H1 (cell line): ENCODE measurements around the gene KIAA1755. TPM values are rescaled to one million over a fixed set of nuclear protein-coding genes. Genes with fewer than 3 reads are reported as not detected.

Experiments
- CTCF ChIA-PET: fragments of 300-600 bp; sonication (Branson Sonifier 250); formaldehyde crosslinking; loops from one replicate; lab custom pipeline; 2021; ENCODE audit not compliant: partially characterized antibody; lab: Charles Lee
- POLR2A ChIA-PET: fragments of 300-600 bp; sonication (Branson Sonifier 250); formaldehyde crosslinking; loops from one replicate; lab custom pipeline; 2021; ENCODE audit warnings: inconsistent platforms; ENCODE audit not compliant: partially characterized antibody; lab: Charles Lee
- DNase-seq, 2 experiments: peaks; one replicate each; pipeline versions ENCODE4 v3.0.0 to v3.0.0-alpha.2; 2010 to 2022; ENCODE audit warnings: low spot score in 2 of 2, low read depth in 1 of 2, mixed read lengths in 1 of 2
- FAIRE-seq: peaks from 2 replicates; lab custom pipeline; 2011; peaks lifted over from hg19 to GRCh38; lab: Jason Lieb, UNC
- H2AFZ ChIP-seq: 2 replicates; pipeline ENCODE4 v1.8.1; 2012; ENCODE audit warnings: low read length, inconsistent platforms
- H2AK5ac ChIP-seq: 2 replicates; pipeline ENCODE4 v1.6.1; 2013; ENCODE audit warnings: low read depth, low read length
- H2BK120ac ChIP-seq: replicated peaks from 2 replicates; pipeline ENCODE3; 2013; ENCODE audit warnings: low read depth, low read length, inconsistent platforms
- H2BK12ac ChIP-seq: 2 replicates; pipeline ENCODE4 v1.6.1; 2013; ENCODE audit warnings: low read depth, low read length
- H2BK15ac ChIP-seq: 2 replicates; pipeline ENCODE4 v1.6.1; 2013; ENCODE audit warnings: low read length
- H2BK20ac ChIP-seq: 2 replicates; pipeline ENCODE4 v1.6.1; 2013; ENCODE audit warnings: low read length
- H2BK5ac ChIP-seq: 2 replicates; pipeline ENCODE4 v1.6.1; 2013; ENCODE audit warnings: low read depth, low read length
- H3K14ac ChIP-seq: 2 replicates; pipeline ENCODE4 v1.6.1; 2013; ENCODE audit warnings: inconsistent platforms; ENCODE audit not compliant: insufficient read length
- H3K18ac ChIP-seq: 2 replicates; pipeline ENCODE4 v1.6.1; 2013; ENCODE audit warnings: low read length; ENCODE audit errors: extremely low read depth
- H3K23ac ChIP-seq: 2 replicates; pipeline ENCODE4 v1.6.1; 2013; ENCODE audit warnings: inconsistent platforms; ENCODE audit not compliant: insufficient read length
- H3K23me2 ChIP-seq: 2 replicates; pipeline ENCODE4 v1.6.1; 2013; ENCODE audit warnings: low read depth, low read length
- H3K27ac ChIP-seq: 2 replicates; pipeline ENCODE4 v1.6.1; 2011; ENCODE audit warnings: low read depth, low read length, inconsistent platforms
- H3K27me3 ChIP-seq, 4 experiments: replicated peaks in 1 of 4; 1 replicate in 1 of 4; 2 replicates in 3 of 4; pipeline versions ENCODE4 v1.6.1 to v1.8.1; 2011 to 2013; ENCODE audit warnings: low read length in 3 of 4, mild to moderate bottlenecking in 3 of 4, inconsistent platforms in 2 of 4, mixed read lengths in 2 of 4, moderate library complexity in 1 of 4; ENCODE audit not compliant: control insufficient read depth in 3 of 4, insufficient read depth in 3 of 4; ENCODE audit errors: extremely low read depth in 1 of 4
- H3K36me3 ChIP-seq, 4 experiments: 2 replicates each; pipeline versions ENCODE4 v1.6.1 to v1.8.1; 2011 to 2013; ENCODE audit warnings: mild to moderate bottlenecking in 4 of 4, low read length in 3 of 4, moderate library complexity in 2 of 4, control low read depth in 1 of 4, inconsistent platforms in 1 of 4; ENCODE audit not compliant: insufficient read depth in 4 of 4, control insufficient read depth in 2 of 4
- H3K4ac ChIP-seq: replicated peaks from 2 replicates; pipeline ENCODE3; 2013; ENCODE audit warnings: low read length, low read depth, mixed read lengths, inconsistent platforms; ENCODE audit not compliant: insufficient read length
- H3K4me1 ChIP-seq, 4 experiments: replicated peaks in 1 of 4; 1 replicate in 1 of 4; 2 replicates in 3 of 4; pipeline versions ENCODE4 v1.6.1 to v1.8.1; 2011 to 2013; ENCODE audit warnings: low read length in 3 of 4, inconsistent platforms in 2 of 4, mixed read lengths in 1 of 4; ENCODE audit not compliant: insufficient read depth in 4 of 4, control insufficient read depth in 3 of 4
- H3K4me2 ChIP-seq, 2 experiments: 2 replicates each; pipeline versions ENCODE4 v1.6.1 to v1.8.1; 2011 to 2013; ENCODE audit warnings: low read depth in 2 of 2, low read length in 2 of 2, control low read depth in 1 of 2, inconsistent platforms in 1 of 2, mild to moderate bottlenecking in 1 of 2; ENCODE audit not compliant: insufficient read depth in 1 of 2
- H3K4me3 ChIP-seq, 4 experiments: fragments of 200-600, 300-600 bp in 1 of 4; sonication (generic), shearing (Covaris generic), sonication (Bioruptor Twin) in 1 of 4; 2 replicates each; pipeline versions ENCODE4 v1.5.1 to v1.8.1; 2011 to 2016; ENCODE audit warnings: low read length in 4 of 4, low read depth in 3 of 4, control low read depth in 2 of 4, inconsistent platforms in 2 of 4, mild to moderate bottlenecking in 2 of 4, mixed read lengths in 1 of 4, moderate library complexity in 1 of 4; ENCODE audit not compliant: insufficient read depth in 2 of 4; ENCODE audit errors: extremely low read depth in 1 of 4
- H3K56ac ChIP-seq: replicated peaks from 2 replicates; pipeline ENCODE3; 2013; ENCODE audit warnings: low read depth, mild to moderate bottlenecking, mixed read lengths, low read length, inconsistent platforms; ENCODE audit not compliant: insufficient read length
- H3K79me1 ChIP-seq: 2 replicates; pipeline ENCODE4 v1.6.1; 2013; ENCODE audit warnings: low read depth, low read length, control low read depth
- H3K79me2 ChIP-seq, 2 experiments: 2 replicates each; pipeline versions ENCODE4 v1.6.1 to v1.8.1; 2012 to 2013; ENCODE audit warnings: low read length in 2 of 2, mild to moderate bottlenecking in 2 of 2, inconsistent platforms in 1 of 2; ENCODE audit not compliant: insufficient read depth in 2 of 2, control insufficient read depth in 1 of 2
- H3K9ac ChIP-seq, 4 experiments: replicated peaks in 1 of 4; 1 replicate in 1 of 4; 2 replicates in 3 of 4; pipeline versions ENCODE4 v1.6.1 to v1.8.1; 2011 to 2013; ENCODE audit warnings: low read depth in 3 of 4, low read length in 3 of 4, control low read depth in 2 of 4, mild to moderate bottlenecking in 2 of 4, moderate library complexity in 2 of 4, inconsistent platforms in 1 of 4; ENCODE audit errors: extremely low read depth in 1 of 4
- H3K9me3 ChIP-seq, 2 experiments: 2 replicates each; pipeline versions ENCODE4 v1.6.1 to v1.8.1; 2012 to 2013; ENCODE audit warnings: mild to moderate bottlenecking in 2 of 2, moderate library complexity in 2 of 2, control low read depth in 1 of 2, inconsistent platforms in 1 of 2, low read depth in 1 of 2, low read length in 1 of 2, mixed read lengths in 1 of 2; ENCODE audit not compliant: insufficient read depth in 2 of 2
- H4K20me1 ChIP-seq, 2 experiments: replicated peaks in 1 of 2; 2 replicates each; pipeline versions ENCODE3 to v1.8.1; 2011 to 2013; ENCODE audit warnings: inconsistent platforms in 2 of 2, low read length in 2 of 2, mild to moderate bottlenecking in 1 of 2; ENCODE audit not compliant: insufficient read depth in 2 of 2, control insufficient read depth in 1 of 2
- H4K5ac ChIP-seq: 2 replicates; pipeline ENCODE4 v1.6.1; 2013; ENCODE audit warnings: low read length, low read depth, mixed read lengths, inconsistent platforms; ENCODE audit not compliant: insufficient read length
- H4K8ac ChIP-seq: 2 replicates; pipeline ENCODE4 v1.8.0; 2013; ENCODE audit warnings: mild to moderate bottlenecking, moderate library complexity, low read length, inconsistent platforms; ENCODE audit not compliant: insufficient read depth; ENCODE audit errors: extremely low read depth
- H4K91ac ChIP-seq: replicated peaks from 2 replicates; pipeline ENCODE3; 2013; ENCODE audit warnings: low read length, mixed read lengths, inconsistent platforms; ENCODE audit not compliant: insufficient read length
- BACH1 ChIP-seq: IDR thresholded peaks from 2 replicates; pipeline ENCODE4 v1.6.1; 2012; ENCODE audit warnings: low read length, improper control_type of control experiment
- CEBPB ChIP-seq: IDR thresholded peaks from 2 replicates; pipeline ENCODE4 v1.6.1; 2012; ENCODE audit warnings: low read depth, low read length
- CREB1 ChIP-seq: IDR thresholded peaks from 2 replicates; pipeline ENCODE4 v1.6.1; 2012; ENCODE audit warnings: inconsistent platforms
- EGR1 ChIP-seq: IDR thresholded peaks from 2 replicates; pipeline ENCODE4 v1.6.1; 2011; ENCODE audit warnings: low read depth, low read length, borderline replicate concordance
- EP300 ChIP-seq, 2 experiments: IDR thresholded peaks; 1 replicate in 1 of 2; 2 replicates in 1 of 2; pipeline ENCODE4 v1.6.1; 2011 to 2012; ENCODE audit warnings: low read depth in 2 of 2, low read length in 2 of 2, mild to moderate bottlenecking in 2 of 2, borderline replicate concordance in 1 of 2, inconsistent platforms in 1 of 2, moderate library complexity in 1 of 2
- HDAC2 ChIP-seq, 2 experiments: fragments of 300-600 bp in 1 of 2; sonication (generic) in 1 of 2; IDR thresholded peaks; 2 replicates each; pipeline ENCODE4 v1.6.1; 2011 to 2012; ENCODE audit warnings: low read depth in 2 of 2, low read length in 2 of 2, mild to moderate bottlenecking in 2 of 2, moderate library complexity in 2 of 2, borderline replicate concordance in 1 of 2, inconsistent platforms in 1 of 2
- KDM4A ChIP-seq: IDR thresholded peaks from one replicate; pipeline ENCODE4 v1.7.1; 2012; ENCODE audit warnings: low read depth, mild to moderate bottlenecking, moderate library complexity, low read length, inconsistent platforms; ENCODE audit not compliant: severe bottlenecking
- KDM5A ChIP-seq: fragments of 200-600 bp; IDR thresholded peaks from 2 replicates; pipeline ENCODE4 v1.7.1; 2012; ENCODE audit warnings: mild to moderate bottlenecking, low read length, inconsistent platforms, mixed read lengths
- SRF ChIP-seq: IDR thresholded peaks from 2 replicates; pipeline ENCODE4 v1.6.1; 2011; ENCODE audit warnings: mild to moderate bottlenecking, low read depth, low read length, moderate library complexity
- WGBS, 2 experiments: shearing (Covaris generic) in 1 of 2; methylation state at CpG; one replicate each; pipeline versions ENCODE4 v1.1.6 to v1.1.7; 2013 to 2015; ENCODE audit warnings: low lambda C conversion rate in 2 of 2, mixed read lengths in 2 of 2, inconsistent platforms in 1 of 2, low coverage in 1 of 2, missing lambda C conversion rate in 1 of 2; ENCODE audit not compliant: insufficient replicate concordance in 2 of 2, insufficient coverage in 1 of 2, insufficient read length in 1 of 2; ENCODE audit errors: extremely low coverage in 1 of 2, missing lambda C conversion rate in 1 of 2; 5-methylcytosine and 5-hydroxymethylcytosine counted together
- polyA plus RNA-seq, 7 experiments: library from polyadenylated mRNA; depleted of rRNA in 3 of 7; stranded (reverse) in 5 of 7; unstranded in 2 of 7; fragments of >200 nt in 5 of 7; fragments of 200-250 nt in 2 of 7; gene quantifications; 1 replicate in 5 of 7; 2 replicates in 1 of 7; 4 replicates in 1 of 7; pipeline versions ENCODE4 v1.2.1 to v1.2.3, GENCODE V29; 2011 to 2013; ENCODE audit warnings: missing spikeins in 2 of 7, mixed read lengths in 2 of 7
- total RNA-seq: library from RNA; stranded (reverse); fragmentation: NEBNext Ultra II Directional; extraction: Animal tissue kit (Norgen Biotek cat#: 25700); gene quantifications from 2 replicates; pipeline ENCODE4 v1.2.1, GENCODE V29; 2021
- TF ChIP-seq, protein P1 (sequence below): IDR thresholded peaks from 2 replicates; pipeline ENCODE4 v1.6.1; 2011; ENCODE audit warnings: low read length, improper control_type of control experiment

Gene KIAA1755
- total and polyA plus RNA-seq, 2 of the 8 experiments (the other 6 are each of a cell fraction or from before 2014, with no cell fraction given), result 0.23 TPM; not detected in 1

DNA sequence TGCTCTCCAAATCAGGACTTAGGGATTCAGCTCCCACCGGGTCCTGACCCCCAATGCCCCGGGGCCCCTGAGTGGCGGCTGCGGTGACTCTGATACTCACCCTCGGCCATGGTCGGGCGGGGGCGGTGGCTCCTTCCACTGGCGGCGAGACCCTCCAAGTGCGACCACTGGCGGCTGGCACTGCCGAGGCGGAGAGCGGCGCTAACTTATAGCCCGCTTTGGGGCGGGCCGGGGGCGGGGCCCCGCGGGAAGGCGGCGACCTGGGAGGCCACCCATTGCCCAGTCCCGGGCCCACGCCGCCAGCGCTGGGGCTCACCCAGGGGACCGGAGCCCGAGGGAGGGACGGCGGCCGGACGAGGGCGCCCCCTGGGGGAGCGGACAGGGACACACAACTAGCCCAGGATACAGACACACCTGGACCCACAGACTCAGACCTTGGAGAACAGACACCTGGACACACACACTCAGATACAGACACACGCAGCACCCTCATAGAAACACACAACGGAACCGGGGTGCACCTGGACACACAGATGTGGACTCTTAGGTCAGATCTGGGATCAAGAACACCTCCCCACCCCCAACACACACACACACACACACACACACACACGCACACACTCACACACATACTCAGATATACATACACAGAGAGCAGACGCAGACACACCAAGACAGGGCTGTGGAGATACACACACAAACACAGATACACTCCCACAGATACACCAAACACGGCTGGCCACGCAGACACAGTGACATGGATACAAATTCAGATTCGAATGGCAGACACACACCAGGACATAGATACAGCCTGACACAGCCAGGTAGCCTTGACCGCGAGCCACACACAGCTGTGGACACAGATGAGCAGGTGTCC is 95.2 kb downstream of the KIAA1755 start, which contains the start of gene TGM2:
Gene TGM2 (minus strand): TSS at position 182 of the 877 bp plus-strand sequence. CDS start 72 bp downstream, at position 110.
- POLR2A ChIA-PET, result no interaction called here
- no peak for TF ChIP-seq KDM5A
- no peak for TF ChIP-seq EGR1
- TF ChIP-seq CEBPB, result no peak
- no peak for TF ChIP-seq SRF
- no peak for TF ChIP-seq EP300 (IDR thresholded peaks at IDR 0.05; ENCODE audit: borderline replicate concordance in 1 of 2, low read depth in 2 of 2, low read length in 2 of 2)
- TF ChIP-seq CREB1, result no peak
- TF ChIP-seq HDAC2 (IDR thresholded peaks at IDR 0.05; ENCODE audit: borderline replicate concordance in 1 of 2, low read depth in 2 of 2, low read length in 2 of 2), result peak; percentile 52 to 72; a peak in 1 of 4 replicates
- TF ChIP-seq, protein P1, sequence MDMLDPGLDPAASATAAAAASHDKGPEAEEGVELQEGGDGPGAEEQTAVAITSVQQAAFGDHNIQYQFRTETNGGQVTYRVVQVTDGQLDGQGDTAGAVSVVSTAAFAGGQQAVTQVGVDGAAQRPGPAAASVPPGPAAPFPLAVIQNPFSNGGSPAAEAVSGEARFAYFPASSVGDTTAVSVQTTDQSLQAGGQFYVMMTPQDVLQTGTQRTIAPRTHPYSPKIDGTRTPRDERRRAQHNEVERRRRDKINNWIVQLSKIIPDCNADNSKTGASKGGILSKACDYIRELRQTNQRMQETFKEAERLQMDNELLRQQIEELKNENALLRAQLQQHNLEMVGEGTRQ, result no peak
- TF ChIP-seq KDM4A, result peak; percentile 67
- peak; percentile 67 for TF ChIP-seq BACH1

More for the DNA sequence above, 95.2 kb downstream of the KIAA1755 start, which contains the start of gene TGM2:
- no peak within 1 kb of the TSS for H3K27ac ChIP-seq
- no peak within 1 kb of the TSS for H4K5ac ChIP-seq
- peak within 1 kb of the TSS; percentile 46 for H4K91ac ChIP-seq
- peak within 1 kb of the TSS; percentile 98; the same call in 1 of the 2 replicates for H2AK5ac ChIP-seq
- H2BK20ac ChIP-seq, result 0 out of 2 replicates have a peak within 1 kb of the TSS, but pooled peaks have one; percentile 48
- no peaks in the 10 kb centered on the region for H3K36me3 ChIP-seq
- no peak within 1 kb of the TSS for H3K9ac ChIP-seq
- peak within 1 kb of the TSS; percentile 95 for H2BK15ac ChIP-seq
- peak within 1 kb of the TSS; percentile 92 for H2BK12ac ChIP-seq
- H2BK5ac ChIP-seq, result peak within 1 kb of the TSS; percentile 56; the same call in 1 of the 2 replicates
- WGBS, 2 experiments, result 33% methylated on average over 26 of the region's 46 CpGs; no CpG with 5 or more reads in 1 of the 2 experiments
- peak within 1 kb of the TSS; percentile 77 for H4K8ac ChIP-seq
- H3K4me1 ChIP-seq, result peaks cover 0 to 2% (median 0%) of the 10 kb centered on the region in 4 experiments; a peak in 1 of 7 replicates
- H2AFZ ChIP-seq, result no peak within 1 kb of the TSS; the same call in 1 of the 2 replicates
- CTCF ChIA-PET, result interaction anchor here (0.7 to 4.5 kb wide), 26 partner anchors 8 to 260 kb away, joined by 3 to 27 read pairs (median 4); no protein-coding TSS in a partner anchor
- no peaks in the 10 kb centered on the region; a peak in 2 of 7 replicates for H3K27me3 ChIP-seq
- DNase-seq (peak in 1 of 2 experiments; percentile 79), FAIRE-seq (no peak)
- no peak within 1 kb of the TSS for H2BK120ac ChIP-seq
- H3K14ac ChIP-seq, result no peak within 1 kb of the TSS
- H3K79me2 ChIP-seq, result no peaks in the 10 kb centered on the region
- peak within 1 kb of the TSS; percentile 41 to 69 for H3K4me2 ChIP-seq
- H3K4ac ChIP-seq, result no peak within 1 kb of the TSS
- peak within 1 kb of the TSS; percentile 15 to 58 (median 16); a peak in 5 of 8 replicates for H3K4me3 ChIP-seq
- H4K20me1 ChIP-seq, result no peaks in the 10 kb centered on the region
- H3K9me3 ChIP-seq, result no peaks in the 10 kb centered on the region
- no peak within 1 kb of the TSS for H3K23ac ChIP-seq
- H3K23me2 ChIP-seq, result peaks cover 4% of the 10 kb centered on the region; the same call in 1 of the 2 replicates
- no peaks in the 10 kb centered on the region for H3K79me1 ChIP-seq
- H3K18ac ChIP-seq, result no peak within 1 kb of the TSS
- peak within 1 kb of the TSS; percentile 40 for H3K56ac ChIP-seq
